DMS 273 (cell line): ENCODE results near the gene GRB10.

Experiments used
- DNase-seq: peaks from one replicate; lab custom pipeline; 2025; ENCODE audit not compliant: unreplicated experiment; lab: John Stamatoyannopoulos, UW

Gene GRB10

DNA sequence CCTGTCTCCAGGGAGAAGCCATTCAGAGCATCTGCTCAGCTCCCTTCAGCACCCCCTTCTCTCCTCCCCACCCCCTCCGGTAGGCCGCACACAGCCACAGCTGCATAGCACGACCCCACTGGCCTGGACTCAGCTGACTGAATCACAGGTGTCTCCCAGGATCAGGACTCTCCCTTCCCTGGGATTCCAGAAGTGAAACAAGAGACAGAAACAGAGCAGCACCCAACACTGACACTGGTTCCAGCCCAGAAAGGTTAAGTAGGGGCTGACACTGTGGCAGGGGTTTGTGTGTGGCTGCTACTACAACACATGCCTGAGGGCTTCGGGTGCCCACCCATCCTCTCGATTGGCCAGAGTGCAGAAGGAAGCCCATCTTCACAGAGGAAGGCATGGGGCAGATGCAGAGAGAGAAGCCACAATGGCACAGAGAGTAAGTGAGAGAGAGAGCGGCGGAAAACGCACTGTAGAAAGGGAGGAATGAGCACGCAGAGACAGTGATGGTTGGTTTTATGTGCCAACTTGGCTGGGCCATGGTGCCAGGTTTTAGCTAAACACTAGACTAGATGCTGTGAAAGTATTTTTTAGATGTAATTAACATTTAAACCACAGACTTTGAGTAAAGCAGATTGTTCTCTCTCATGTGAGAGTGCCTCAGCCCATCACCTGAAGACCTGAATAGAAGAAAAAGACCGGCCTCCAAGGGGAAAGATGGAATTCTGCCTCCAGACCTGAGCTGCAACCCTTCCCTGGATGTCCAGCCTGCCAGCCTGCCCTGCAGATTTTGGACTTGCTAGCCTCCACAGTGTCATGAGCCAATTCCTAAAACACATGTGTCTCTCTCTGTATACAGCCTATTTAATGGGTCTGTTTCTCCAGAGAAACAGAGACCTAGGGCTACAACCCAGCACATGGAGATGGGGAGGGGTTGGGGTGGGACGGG, 107.5 kb downstream of the GRB10 start:
- no peak for DNase-seq

DNA sequence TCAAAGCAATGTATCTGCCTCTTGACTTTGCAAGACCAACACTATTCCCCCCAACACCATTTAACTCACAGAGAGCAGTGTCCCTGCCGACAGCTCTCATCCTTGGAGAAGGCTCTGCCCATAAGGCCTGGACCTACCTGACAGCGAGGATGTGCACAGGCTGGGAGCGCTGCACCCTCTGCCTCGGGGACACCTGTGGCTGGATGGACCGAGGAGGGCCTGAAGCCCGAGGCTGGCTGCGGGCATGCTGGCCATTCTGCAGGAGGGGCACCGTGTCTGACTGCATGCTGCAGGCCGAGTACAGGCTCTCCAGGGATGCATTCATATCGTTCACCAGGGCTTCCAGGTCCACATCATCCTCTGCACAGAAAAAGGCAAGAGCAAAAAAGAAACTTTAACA, 108.4 kb downstream of the GRB10 start:
- no peak for DNase-seq

GRCh38 chr7:50673096-50673495, 109.6 kb downstream of the GRB10 start:
- DNase-seq: no peak

DNA sequence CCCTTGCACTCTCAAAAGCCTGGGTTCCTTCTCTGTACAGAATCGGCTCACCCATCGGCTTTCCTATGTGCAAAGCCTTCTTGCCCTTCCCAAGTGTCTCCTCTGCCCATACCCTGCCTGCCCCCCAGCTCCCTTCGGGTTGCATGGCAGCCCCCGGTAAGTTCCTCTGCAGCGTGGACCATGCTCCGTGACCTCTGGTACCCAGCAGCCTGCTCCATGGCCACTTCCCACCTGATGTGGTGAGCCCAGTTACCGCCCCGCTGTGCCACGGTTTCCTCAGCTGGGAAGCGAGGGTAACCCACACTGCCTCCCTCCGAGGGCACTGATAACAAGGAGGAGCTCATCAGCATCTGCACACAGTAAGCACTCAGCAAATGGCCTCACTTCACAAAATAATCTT, 110.7 kb downstream of the GRB10 start:
- DNase-seq: no peak

DNA sequence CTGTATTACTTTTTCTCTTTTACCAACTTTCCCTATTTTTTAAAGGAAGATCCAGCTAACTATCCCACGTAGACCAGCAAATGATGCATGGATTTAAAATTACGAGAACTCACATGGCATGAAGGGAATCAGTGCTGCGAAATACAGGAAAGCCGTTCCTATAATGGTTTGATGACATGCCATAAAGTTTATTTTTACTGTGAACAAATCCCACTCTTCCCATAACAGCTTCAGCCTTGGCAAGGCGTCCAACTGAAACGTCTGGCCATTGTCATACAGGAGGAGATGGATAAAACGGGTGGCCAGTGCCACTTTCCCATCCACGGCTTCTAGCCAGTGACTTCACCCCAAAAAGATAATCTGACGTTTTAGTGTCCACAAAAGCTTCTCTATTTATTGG, 111.3 kb downstream of the GRB10 start:
- no peak for DNase-seq

DNA sequence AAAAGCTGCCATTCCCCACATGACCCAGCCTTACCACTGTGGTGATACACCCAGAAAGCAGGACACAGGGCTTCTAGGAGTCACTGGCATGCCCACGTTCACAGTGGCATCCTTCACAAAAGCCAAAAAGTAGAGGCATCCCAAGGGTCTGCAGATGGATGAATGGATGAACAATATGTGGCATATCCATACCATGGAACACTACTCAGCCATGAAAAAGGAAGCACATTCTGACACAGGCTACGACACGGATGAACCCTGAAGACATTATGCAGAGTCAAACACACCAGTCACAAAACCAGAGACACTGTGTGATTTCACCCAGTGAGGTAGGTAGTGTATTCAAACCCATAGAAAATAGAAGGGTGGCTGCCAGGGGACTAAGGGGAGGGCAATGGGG, 112.8 kb downstream of the GRB10 start:
- DNase-seq: no peak

DNA sequence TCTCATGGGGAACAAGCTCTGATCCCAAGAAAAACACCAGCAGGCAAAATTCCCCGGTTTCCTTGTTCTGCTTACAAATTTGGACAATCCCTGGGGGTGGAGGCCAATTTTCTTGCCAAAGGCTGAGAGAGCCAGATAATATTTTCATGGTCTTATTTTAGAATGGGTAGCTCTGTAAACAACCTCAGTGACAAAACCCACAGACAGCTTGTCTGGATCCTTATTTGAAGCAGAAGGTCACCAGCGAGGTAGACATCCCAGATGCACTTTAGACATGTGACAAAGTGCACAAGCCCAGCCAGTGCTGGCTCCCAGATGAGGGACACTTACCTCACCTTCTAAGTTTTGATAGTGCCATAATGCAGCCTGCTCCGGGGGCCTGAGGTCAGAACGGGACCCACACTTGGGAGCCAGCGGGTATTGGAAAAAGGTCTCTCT, 114.9 kb downstream of the GRB10 start:
- DNase-seq: no peak

DNA sequence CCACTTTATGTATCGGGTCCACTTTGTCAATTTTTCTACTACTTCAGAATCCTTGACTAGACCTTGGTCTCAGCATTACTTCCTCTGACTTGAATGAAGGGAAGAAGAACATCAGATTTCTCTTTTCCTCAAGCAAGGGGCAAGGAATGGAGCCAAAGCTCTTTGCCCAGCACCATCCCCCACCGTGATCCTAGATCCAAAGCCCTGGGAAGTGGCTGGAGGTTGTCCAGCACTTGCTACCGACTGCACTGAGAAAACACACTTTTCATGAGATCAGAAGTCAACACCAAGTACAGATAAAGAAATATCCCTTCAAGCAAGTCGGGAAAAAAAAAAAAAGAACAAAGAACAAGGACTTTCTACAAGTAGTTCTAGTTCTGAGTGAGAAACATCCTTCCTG, 115.4 kb downstream of the GRB10 start:
- DNase-seq: no peak

GRCh38 chr7:50666124-50666496, 116.6 kb downstream of the GRB10 start:
- no peak for DNase-seq

GRCh38 chr7:50665403-50666123, 117.1 kb downstream of the GRB10 start:
- DNase-seq: no peak

GRCh38 chr7:50664937-50665336, 117.8 kb downstream of the GRB10 start:
- DNase-seq: no peak

- DNase-seq: no peak
Measured at GRCh38 chr7:50664461-50664922, 118.2 kb downstream of the GRB10 start.

- DNase-seq: no peak
Measured at GRCh38 chr7:50663396-50664102, 119.1 kb downstream of the GRB10 start.

- DNase-seq: no peak
Measured at GRCh38 chr7:50662996-50663395, 119.7 kb downstream of the GRB10 start.

GRCh38 chr7:50662041-50662694, 120.5 kb downstream of the GRB10 start:
- no peak for DNase-seq

DNA sequence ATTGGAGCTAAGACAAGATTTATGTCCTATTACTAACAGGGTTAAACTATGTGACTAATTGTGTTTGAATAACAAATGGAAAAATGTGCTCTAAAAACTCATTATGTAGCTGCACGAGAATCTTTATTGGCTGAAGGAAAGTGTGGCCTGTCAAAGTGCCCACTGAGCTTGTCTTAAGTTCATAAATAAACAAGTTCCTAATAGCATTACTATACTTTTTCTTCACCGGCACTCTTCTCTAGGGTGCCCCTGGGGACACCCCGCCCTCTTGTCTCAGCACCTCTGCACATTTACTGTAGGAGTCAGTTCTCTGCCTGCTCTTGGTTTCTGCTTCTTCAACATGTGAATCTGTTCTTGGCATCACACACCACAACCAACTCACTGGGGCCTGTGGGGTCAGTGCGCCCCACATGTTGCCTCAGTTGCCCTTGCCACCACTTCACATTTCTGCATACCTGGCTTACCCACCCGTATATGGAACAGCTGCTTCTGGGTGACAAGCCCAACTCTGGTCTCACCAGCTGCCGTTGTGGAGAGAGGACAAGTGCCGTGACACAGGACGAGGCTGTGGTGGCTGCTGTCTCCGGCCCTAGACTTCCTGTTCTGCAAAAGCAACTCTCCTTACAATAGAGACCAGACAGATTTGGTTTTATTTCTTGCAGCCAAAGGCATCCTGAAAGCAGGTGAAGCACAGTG, 121.2 kb downstream of the GRB10 start:
- no peak for DNase-seq

GRCh38 chr7:50660830-50661175, 121.9 kb downstream of the GRB10 start:
- DNase-seq: no peak

- no peak for DNase-seq
Measured at GRCh38 chr7:50660040-50660829, 122.5 kb downstream of the GRB10 start.

GRCh38 chr7:50659329-50659965, 123.2 kb downstream of the GRB10 start:
- no peak for DNase-seq
